Measurements from ENCODE around the gene FAM81B. TPM values are rescaled to one million over a fixed set of nuclear protein-coding genes. Genes with fewer than 3 reads are reported as not detected.

The FAM81B gene
- polyA plus RNA-seq, 1 donor from 2014 or later, result not detected

DNA sequence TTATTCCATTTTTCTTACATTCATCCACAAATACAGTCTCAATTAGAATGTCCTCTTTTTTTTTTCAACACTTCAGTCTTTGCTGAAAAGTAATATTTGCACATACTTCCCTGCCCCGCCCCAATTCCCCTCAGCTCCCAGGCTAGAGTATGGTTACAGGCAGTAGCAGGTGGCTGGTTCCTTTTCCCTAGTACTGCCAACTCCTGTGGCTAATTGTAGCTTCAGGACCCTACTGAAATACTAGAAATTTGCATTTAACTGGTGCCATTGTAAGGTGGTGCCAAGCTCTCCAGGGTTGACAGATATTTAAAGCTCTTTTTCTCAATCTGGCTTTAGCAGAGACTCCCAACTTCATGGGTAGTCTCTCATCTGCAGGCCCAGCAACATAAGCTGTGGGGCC is 80.3 kb downstream of the FAM81B start:
- Histone ChIP-seq H3K27ac (ENCODE audit: low read length) (no peak overlapping the region), H3F3A (ENCODE audit: insufficient read depth, low read length, poor library complexity, severe bottlenecking) (no peaks in the 10 kb centered on the region), H3K4me3 (ENCODE audit: low read length) (no peak overlapping the region), H3K9me2 (ENCODE audit: insufficient read depth, low read length) (no peaks in the 10 kb centered on the region), H3K9me3 (ENCODE audit: low read length) (no peaks in the 10 kb centered on the region), H3K27me3 (ENCODE audit: insufficient read depth, low read depth, low read length) (no peaks in the 10 kb centered on the region), H3K9ac (ENCODE audit: low read length) (no peak overlapping the region), H2AFZ (ENCODE audit: low read depth, low read length) (no peak overlapping the region), H3K79me2 (replicated peaks; ENCODE audit: insufficient read depth, low read length) (no peaks in the 10 kb centered on the region), H3K4me2 (ENCODE audit: low read length) (no peak overlapping the region), H3K36me3 (ENCODE audit: insufficient read depth, low read length) (peaks cover 12% of the 10 kb centered on the region), H4K20me1 (ENCODE audit: insufficient read depth) (no peaks in the 10 kb centered on the region)
- TF ChIP-seq TAF1 (IDR thresholded peaks at IDR 0.05; ENCODE audit: low read depth) (no peak), SMC3 (conservative IDR thresholded peaks at IDR 0.05; ENCODE audit: poor library complexity) (no peak), EP300 (conservative IDR thresholded peaks at IDR 0.05; ENCODE audit: poor library complexity, severe bottlenecking) (no peak), MXI1 (conservative IDR thresholded peaks at IDR 0.05; ENCODE audit: poor library complexity, severe bottlenecking) (no peak), POLR2AphosphoS5 (IDR thresholded peaks at IDR 0.05) (no peak), RAD21 (conservative IDR thresholded peaks at IDR 0.05) (no peak), EZH2 (IDR thresholded peaks at IDR 0.05; ENCODE audit: borderline replicate concordance, insufficient read depth, low read length, poor library complexity, severe bottlenecking) (no peak), CTCF (IDR thresholded peaks at IDR 0.05; ENCODE audit: poor library complexity, severe bottlenecking) (no peak)
- TF ChIP-seq, protein P1, sequence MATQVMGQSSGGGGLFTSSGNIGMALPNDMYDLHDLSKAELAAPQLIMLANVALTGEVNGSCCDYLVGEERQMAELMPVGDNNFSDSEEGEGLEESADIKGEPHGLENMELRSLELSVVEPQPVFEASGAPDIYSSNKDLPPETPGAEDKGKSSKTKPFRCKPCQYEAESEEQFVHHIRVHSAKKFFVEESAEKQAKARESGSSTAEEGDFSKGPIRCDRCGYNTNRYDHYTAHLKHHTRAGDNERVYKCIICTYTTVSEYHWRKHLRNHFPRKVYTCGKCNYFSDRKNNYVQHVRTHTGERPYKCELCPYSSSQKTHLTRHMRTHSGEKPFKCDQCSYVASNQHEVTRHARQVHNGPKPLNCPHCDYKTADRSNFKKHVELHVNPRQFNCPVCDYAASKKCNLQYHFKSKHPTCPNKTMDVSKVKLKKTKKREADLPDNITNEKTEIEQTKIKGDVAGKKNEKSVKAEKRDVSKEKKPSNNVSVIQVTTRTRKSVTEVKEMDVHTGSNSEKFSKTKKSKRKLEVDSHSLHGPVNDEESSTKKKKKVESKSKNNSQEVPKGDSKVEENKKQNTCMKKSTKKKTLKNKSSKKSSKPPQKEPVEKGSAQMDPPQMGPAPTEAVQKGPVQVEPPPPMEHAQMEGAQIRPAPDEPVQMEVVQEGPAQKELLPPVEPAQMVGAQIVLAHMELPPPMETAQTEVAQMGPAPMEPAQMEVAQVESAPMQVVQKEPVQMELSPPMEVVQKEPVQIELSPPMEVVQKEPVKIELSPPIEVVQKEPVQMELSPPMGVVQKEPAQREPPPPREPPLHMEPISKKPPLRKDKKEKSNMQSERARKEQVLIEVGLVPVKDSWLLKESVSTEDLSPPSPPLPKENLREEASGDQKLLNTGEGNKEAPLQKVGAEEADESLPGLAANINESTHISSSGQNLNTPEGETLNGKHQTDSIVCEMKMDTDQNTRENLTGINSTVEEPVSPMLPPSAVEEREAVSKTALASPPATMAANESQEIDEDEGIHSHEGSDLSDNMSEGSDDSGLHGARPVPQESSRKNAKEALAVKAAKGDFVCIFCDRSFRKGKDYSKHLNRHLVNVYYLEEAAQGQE (IDR thresholded peaks at IDR 0.05; ENCODE audit: borderline replicate concordance), result no peak

GRCh38 chr5:95471942-95472341 is 80.8 kb downstream of the FAM81B start:
- Histone ChIP-seq H3K79me2 (replicated peaks; ENCODE audit: insufficient read depth, low read length) (no peaks in the 10 kb centered on the region), H3K4me2 (ENCODE audit: low read length) (no peak overlapping the region), H4K20me1 (ENCODE audit: insufficient read depth) (no peaks in the 10 kb centered on the region), H3K4me3 (ENCODE audit: low read length) (no peak overlapping the region), H3K9ac (ENCODE audit: low read length) (no peak overlapping the region), H3K36me3 (ENCODE audit: insufficient read depth, low read length) (peaks cover 12% of the 10 kb centered on the region), H3K9me3 (ENCODE audit: low read length) (no peaks in the 10 kb centered on the region), H2AFZ (ENCODE audit: low read depth, low read length) (no peak overlapping the region), H3K27ac (ENCODE audit: low read length) (no peak overlapping the region), H3F3A (ENCODE audit: insufficient read depth, low read length, poor library complexity, severe bottlenecking) (no peaks in the 10 kb centered on the region), H3K9me2 (ENCODE audit: insufficient read depth, low read length) (no peaks in the 10 kb centered on the region), H3K27me3 (ENCODE audit: insufficient read depth, low read depth, low read length) (no peaks in the 10 kb centered on the region)
- TF ChIP-seq MXI1 (conservative IDR thresholded peaks at IDR 0.05; ENCODE audit: poor library complexity, severe bottlenecking) (no peak), POLR2AphosphoS5 (IDR thresholded peaks at IDR 0.05) (no peak), EZH2 (IDR thresholded peaks at IDR 0.05; ENCODE audit: borderline replicate concordance, insufficient read depth, low read length, poor library complexity, severe bottlenecking) (no peak), SMC3 (conservative IDR thresholded peaks at IDR 0.05; ENCODE audit: poor library complexity) (no peak), CTCF (IDR thresholded peaks at IDR 0.05; ENCODE audit: poor library complexity, severe bottlenecking) (no peak), RAD21 (conservative IDR thresholded peaks at IDR 0.05) (no peak), TAF1 (IDR thresholded peaks at IDR 0.05; ENCODE audit: low read depth) (no peak), EP300 (conservative IDR thresholded peaks at IDR 0.05; ENCODE audit: poor library complexity, severe bottlenecking) (no peak)
- TF ChIP-seq, protein P1 (IDR thresholded peaks at IDR 0.05; ENCODE audit: borderline replicate concordance), result no peak
